RWPE2 (cell line): ENCODE data around the gene GADD45B.

Experiments
- ATAC-seq: fragments of 200-7000 bp; cut with Tn5 transposase; 3 replicates; pipeline ENCODE4 v1.9.1; 2021; ENCODE audit warnings: low read depth
- DNase-seq: peaks from one replicate; pipeline ENCODE4 v3.0.0-alpha.2; 2020; ENCODE audit warnings: low spot score
- H3K27ac ChIP-seq: fragments of 450-650 bp; 2 replicates; pipeline ENCODE4 v1.5.1; 2017; ENCODE audit warnings: mild to moderate bottlenecking; ENCODE audit not compliant: poor library complexity, severe bottlenecking
- H3K27me3 ChIP-seq: fragments of 250-450 bp; sonication (Bioruptor Pico); 2 replicates; pipeline ENCODE4 v1.5.1; 2021; ENCODE audit warnings: mild to moderate bottlenecking, moderate library complexity; ENCODE audit not compliant: insufficient read depth, poor library complexity, severe bottlenecking
- H3K36me3 ChIP-seq: fragments of 250-450 bp; sonication (Bioruptor Pico); 2 replicates; pipeline ENCODE4 v1.5.1; 2020; ENCODE audit warnings: low read depth, mild to moderate bottlenecking, moderate library complexity
- H3K4me1 ChIP-seq: fragments of 250-450 bp; sonication (Bioruptor Pico); 2 replicates; pipeline ENCODE4 v1.5.1; 2021; ENCODE audit warnings: mild to moderate bottlenecking, moderate library complexity; ENCODE audit not compliant: insufficient read depth, poor library complexity, severe bottlenecking
- H3K4me3 ChIP-seq: fragments of 250-450 bp; sonication (Bioruptor Pico); 2 replicates; pipeline ENCODE4 v1.5.1; 2021; ENCODE audit warnings: mild to moderate bottlenecking, moderate library complexity; ENCODE audit not compliant: severe bottlenecking
- H3K9me3 ChIP-seq: fragments of 250-450 bp; sonication (Bioruptor Pico); 2 replicates; pipeline ENCODE4 v1.5.1; 2021; ENCODE audit warnings: mild to moderate bottlenecking, moderate library complexity; ENCODE audit not compliant: severe bottlenecking
- TF ChIP-seq, protein P1 (sequence below): fragments of 450-650 bp; IDR thresholded peaks from one replicate; pipeline ENCODE4 v1.5.1; 2017; ENCODE audit warnings: mild to moderate bottlenecking, moderate library complexity; ENCODE audit not compliant: poor library complexity, severe bottlenecking

The GADD45B gene

DNA sequence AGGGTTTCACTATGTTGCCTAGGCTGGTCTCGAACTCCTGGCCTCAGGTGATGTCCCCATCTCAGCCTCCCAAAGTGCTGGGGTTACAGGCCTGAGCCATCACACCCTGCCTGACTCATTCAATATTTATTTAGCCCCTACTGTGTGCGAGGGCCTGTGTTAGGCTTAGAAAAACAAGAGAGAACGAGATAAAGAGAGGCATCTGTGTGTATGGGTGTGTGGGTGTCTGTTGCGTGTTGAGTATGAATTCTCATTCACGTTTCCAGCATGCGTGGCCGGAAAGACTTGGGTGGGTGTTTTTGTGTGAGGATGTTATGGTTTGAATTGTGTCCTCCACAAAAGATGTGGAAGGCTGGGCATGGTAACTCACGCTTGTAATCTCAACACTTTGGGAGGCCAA, 9.5 kb downstream of the GADD45B start:
- no peak overlapping the region for H3K4me3 ChIP-seq
- ATAC-seq (no peak), DNase-seq (no peak)
- no peak overlapping the region for H3K27ac ChIP-seq
- H3K27me3 ChIP-seq = no peaks in the 10 kb centered on the region
- no peaks in the 10 kb centered on the region for H3K9me3 ChIP-seq
- TF ChIP-seq, protein P1, sequence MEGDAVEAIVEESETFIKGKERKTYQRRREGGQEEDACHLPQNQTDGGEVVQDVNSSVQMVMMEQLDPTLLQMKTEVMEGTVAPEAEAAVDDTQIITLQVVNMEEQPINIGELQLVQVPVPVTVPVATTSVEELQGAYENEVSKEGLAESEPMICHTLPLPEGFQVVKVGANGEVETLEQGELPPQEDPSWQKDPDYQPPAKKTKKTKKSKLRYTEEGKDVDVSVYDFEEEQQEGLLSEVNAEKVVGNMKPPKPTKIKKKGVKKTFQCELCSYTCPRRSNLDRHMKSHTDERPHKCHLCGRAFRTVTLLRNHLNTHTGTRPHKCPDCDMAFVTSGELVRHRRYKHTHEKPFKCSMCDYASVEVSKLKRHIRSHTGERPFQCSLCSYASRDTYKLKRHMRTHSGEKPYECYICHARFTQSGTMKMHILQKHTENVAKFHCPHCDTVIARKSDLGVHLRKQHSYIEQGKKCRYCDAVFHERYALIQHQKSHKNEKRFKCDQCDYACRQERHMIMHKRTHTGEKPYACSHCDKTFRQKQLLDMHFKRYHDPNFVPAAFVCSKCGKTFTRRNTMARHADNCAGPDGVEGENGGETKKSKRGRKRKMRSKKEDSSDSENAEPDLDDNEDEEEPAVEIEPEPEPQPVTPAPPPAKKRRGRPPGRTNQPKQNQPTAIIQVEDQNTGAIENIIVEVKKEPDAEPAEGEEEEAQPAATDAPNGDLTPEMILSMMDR = no peak
- H3K4me1 ChIP-seq = peaks cover under 1% of the 10 kb centered on the region
- no peaks in the 10 kb centered on the region for H3K36me3 ChIP-seq

DNA sequence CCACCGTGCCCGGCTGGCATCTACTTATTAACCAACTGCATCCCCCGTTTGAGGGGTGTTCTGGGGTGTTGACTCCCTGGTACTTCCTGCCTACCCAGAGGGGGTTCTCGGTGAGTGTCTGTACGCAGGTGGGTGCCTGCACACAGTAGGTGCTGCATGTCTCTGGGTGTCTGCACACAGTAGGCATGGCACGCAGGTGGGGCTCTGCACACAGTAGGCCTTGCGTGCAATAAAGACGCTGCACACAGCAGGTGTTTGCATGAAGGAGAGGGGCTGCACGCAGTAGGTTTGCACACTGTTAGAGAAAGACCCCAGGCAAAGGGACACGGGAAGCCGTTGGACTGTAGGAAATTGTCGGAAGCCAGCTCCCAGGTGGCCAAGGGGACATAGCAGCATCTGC, 11.2 kb downstream of the GADD45B start:
- TF ChIP-seq, protein P1 = no peak
- H3K9me3 ChIP-seq = no peaks in the 10 kb centered on the region
- ATAC-seq (no peak), DNase-seq (no peak)
- peaks cover 14% of the 10 kb centered on the region for H3K4me1 ChIP-seq
- no peaks in the 10 kb centered on the region for H3K27me3 ChIP-seq
- H3K36me3 ChIP-seq = no peaks in the 10 kb centered on the region
- no peak overlapping the region for H3K4me3 ChIP-seq
- H3K27ac ChIP-seq = no peak overlapping the region

DNA sequence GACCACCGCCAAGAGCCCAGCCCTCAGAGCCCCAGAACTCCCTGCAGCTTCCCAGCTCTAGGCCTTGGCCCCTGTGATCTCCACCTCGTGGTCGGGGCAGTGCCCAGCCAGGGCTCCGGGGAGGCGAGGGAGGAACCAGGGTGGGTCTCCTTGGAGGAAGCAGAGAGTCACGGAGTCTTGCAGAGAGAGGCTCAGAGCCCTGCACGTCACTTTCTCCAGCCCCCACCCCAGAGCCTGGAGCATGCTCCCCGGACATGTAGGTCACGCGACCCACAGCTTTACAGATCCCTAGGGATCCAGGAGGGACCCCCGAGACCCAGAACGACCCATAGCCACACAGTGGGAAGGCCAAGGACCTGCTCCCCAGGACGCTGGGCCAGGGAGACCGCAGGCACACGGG, 11.9 kb downstream of the GADD45B start:
- ATAC-seq (no peak), DNase-seq (no peak)
- no peak overlapping the region for H3K4me3 ChIP-seq
- H3K9me3 ChIP-seq = no peaks in the 10 kb centered on the region
- no peaks in the 10 kb centered on the region for H3K27me3 ChIP-seq
- H3K27ac ChIP-seq = no peak overlapping the region
- peaks cover 14% of the 10 kb centered on the region for H3K4me1 ChIP-seq
- no peaks in the 10 kb centered on the region for H3K36me3 ChIP-seq
- TF ChIP-seq, protein P1 = no peak

DNA sequence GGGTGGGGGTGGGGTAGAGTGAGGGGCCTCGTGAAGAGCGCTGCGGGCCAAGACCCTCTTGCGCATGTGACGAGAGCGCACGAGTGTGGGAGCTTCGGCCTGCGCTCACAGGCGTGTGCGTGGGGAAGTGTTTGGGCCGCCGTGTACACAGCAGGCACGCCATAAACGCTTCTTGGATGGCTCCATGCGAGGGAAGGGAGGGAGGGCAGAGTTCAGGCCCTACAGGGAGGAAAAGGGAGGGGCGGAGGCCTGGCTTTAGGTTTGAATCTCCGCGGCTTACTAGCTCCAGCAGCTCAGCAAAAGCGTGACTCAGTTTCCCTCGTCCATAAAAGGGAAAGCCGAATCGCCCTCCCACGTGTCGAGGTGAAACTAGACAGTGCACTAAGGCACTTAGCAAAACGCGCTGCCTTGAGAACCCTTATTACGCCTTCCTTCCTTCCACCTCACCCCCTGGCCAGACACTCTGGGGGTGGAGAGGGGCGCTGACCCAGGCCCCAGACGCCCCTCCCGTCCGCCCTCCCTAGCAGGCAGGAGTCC, 12.5 kb downstream of the GADD45B start:
- DNase-seq = no peak
- TF ChIP-seq, protein P1 = no peak
- Histone ChIP-seq H3K9me3 (no peaks in the 10 kb centered on the region), H3K4me1 (peaks cover 17% of the 10 kb centered on the region), H3K27me3 (no peaks in the 10 kb centered on the region), H3K4me3 (no peak overlapping the region), H3K27ac (no peak overlapping the region), H3K36me3 (no peaks in the 10 kb centered on the region)
- no peak for ATAC-seq

DNA sequence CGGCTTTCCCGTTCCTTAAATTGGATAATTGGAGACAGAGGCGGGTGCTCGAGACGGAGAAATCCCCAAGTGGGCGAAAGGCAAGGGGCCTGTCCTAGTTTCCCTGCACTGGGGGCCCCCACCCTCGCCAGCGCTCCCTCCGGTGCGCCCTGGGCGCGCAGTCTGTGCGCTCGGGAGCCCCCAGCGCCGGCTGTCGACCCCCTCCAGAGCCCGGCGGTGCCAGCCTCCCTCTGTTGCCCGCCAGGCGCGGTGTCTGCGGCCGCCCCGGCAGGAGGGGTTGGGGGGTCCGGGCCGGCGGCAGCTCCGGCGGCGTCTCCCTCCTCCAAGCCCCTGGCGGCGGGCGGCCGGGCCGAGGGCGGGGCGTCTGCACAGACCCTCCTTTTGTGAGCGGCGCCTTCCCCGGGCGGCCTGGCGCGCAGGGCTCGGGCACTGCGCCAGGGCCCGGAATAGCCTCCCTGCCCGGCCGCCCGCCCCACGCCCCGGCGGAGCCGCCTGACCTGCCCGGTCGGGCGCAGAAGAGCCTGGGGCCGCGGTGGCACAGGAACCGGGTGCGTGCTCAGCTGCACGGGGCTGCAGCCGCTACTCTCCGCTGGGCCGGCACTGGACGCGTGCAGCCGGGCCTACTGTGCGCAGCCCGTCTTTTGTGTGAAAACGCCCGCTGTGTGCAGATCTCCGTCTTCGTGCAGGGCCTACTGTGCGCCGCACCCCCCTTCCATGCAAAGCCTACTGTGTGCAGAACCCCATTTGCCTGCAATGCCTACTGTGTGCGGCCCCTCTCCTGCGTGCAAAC, 13.2 kb downstream of the GADD45B start:
- TF ChIP-seq, protein P1 = no peak
- no peaks in the 10 kb centered on the region for H3K9me3 ChIP-seq
- ATAC-seq (peak; percentile 15; the same call in 1 of the 3 replicates), DNase-seq (no peak)
- no peaks in the 10 kb centered on the region for H3K36me3 ChIP-seq
- H3K4me1 ChIP-seq = peaks cover 22% of the 10 kb centered on the region
- H3K27ac ChIP-seq = no peak overlapping the region
- no peak overlapping the region for H3K4me3 ChIP-seq
- no peaks in the 10 kb centered on the region for H3K27me3 ChIP-seq
